IPS-NIHi7 (cell line): Measurements from ENCODE around the gene SEPTIN12.

ENCODE experiments used
- DNase-seq: peaks from one replicate; pipeline ENCODE4 v3.0.0; 2012; ENCODE audit warnings: mixed read lengths; ENCODE audit errors: extremely low spot score

SEPTIN12 gene

GRCh38 chr16:4787627-4788482 is at the start of gene SEPTIN12:
Gene SEPTIN12 (minus strand): TSS chr16:4788345. CDS start chr16:4787645, 700 bp downstream.
- DNase-seq: no peak

- no peak for DNase-seq
Observed at GRCh38 chr16:4836727-4837126, 48.6 kb upstream of the SEPTIN12 start.

GRCh38 chr16:4833584-4833983 is 45.4 kb upstream of the SEPTIN12 start:
- no peak for DNase-seq

- no peak for DNase-seq
Observed at GRCh38 chr16:4832698-4833343, 44.7 kb upstream of the SEPTIN12 start.

GRCh38 chr16:4831616-4832015 is 43.5 kb upstream of the SEPTIN12 start:
- no peak for DNase-seq

GRCh38 chr16:4830408-4830807 is 42.3 kb upstream of the SEPTIN12 start:
- no peak for DNase-seq

GRCh38 chr16:4828567-4829321 is 40.6 kb upstream of the SEPTIN12 start:
- DNase-seq: no peak

GRCh38 chr16:4826980-4827379 is 38.8 kb upstream of the SEPTIN12 start:
- no peak for DNase-seq

GRCh38 chr16:4826526-4826925 is 38.4 kb upstream of the SEPTIN12 start:
- DNase-seq: no peak

GRCh38 chr16:4825196-4825595 is 37.1 kb upstream of the SEPTIN12 start:
- no peak for DNase-seq

- DNase-seq: no peak
Observed at GRCh38 chr16:4820652-4821051, 32.5 kb upstream of the SEPTIN12 start.

- DNase-seq: no peak
Observed at GRCh38 chr16:4814542-4815173, 26.5 kb upstream of the SEPTIN12 start.

- no peak for DNase-seq
Observed at GRCh38 chr16:4814046-4814445, 25.9 kb upstream of the SEPTIN12 start.

- DNase-seq: no peak
Observed at GRCh38 chr16:4813251-4814003, 25.3 kb upstream of the SEPTIN12 start.

GRCh38 chr16:4811773-4812172 is 23.6 kb upstream of the SEPTIN12 start:
- DNase-seq: no peak

GRCh38 chr16:4811242-4811641 is 23.1 kb upstream of the SEPTIN12 start:
- DNase-seq: no peak

GRCh38 chr16:4806280-4806679 is 18.1 kb upstream of the SEPTIN12 start:
- no peak for DNase-seq

GRCh38 chr16:4805231-4805630 is 17.1 kb upstream of the SEPTIN12 start:
- no peak for DNase-seq

GRCh38 chr16:4803898-4804762 is 16.0 kb upstream of the SEPTIN12 start:
- no peak for DNase-seq

- DNase-seq: no peak
Observed at GRCh38 chr16:4803401-4803844, 15.3 kb upstream of the SEPTIN12 start.
